HCT116 (cell line): ENCODE measurements around the gene GAMT. TPM values are rescaled to one million over a fixed set of nuclear protein-coding genes. Genes with fewer than 3 reads are reported as not detected.

Experiments used
- ATAC-seq: fragments of 200-7000 bp; cut with Tn5 transposase; 2 replicates; pipeline ENCODE4 v1.9.1; 2020; ENCODE audit warnings: mild to moderate bottlenecking, moderate library complexity
- BruUV-seq: library from RNA; stranded (reverse); fragments of 400-500 nt; replicated peaks from 2 replicates; lab custom pipeline; 2021; lab: Mats Ljungman, UMichigan
- CTCF ChIA-PET: fragments of 300-600 bp; sonication (Branson Sonifier 250); formaldehyde crosslinking; loops from one replicate; lab custom pipeline; 2021; ENCODE audit warnings: antibody characterized with exemption; lab: Charles Lee
- POLR2A ChIA-PET: fragments of 300-600, 350-600 bp; sonication (Branson Sonifier 250); formaldehyde crosslinking; loops from one replicate; lab custom pipeline; 2021; ENCODE audit warnings: antibody characterized with exemption; lab: Charles Lee
- RAD21 ChIA-PET, 2 experiments: fragments of 300-600 bp; sonication (Branson Sonifier 250); formaldehyde crosslinking; loops; one replicate each; lab custom pipeline; 2023; ENCODE audit warnings: low total read pairs in 2 of 2; ENCODE audit not compliant: uncharacterized antibody in 2 of 2, unreplicated experiment in 2 of 2, low non-redundant PET in 1 of 2; lab: Charles Lee
- DNase-seq: peaks from one replicate; pipeline ENCODE4 v3.0.0-alpha.2; 2010; ENCODE audit warnings: low read depth, low spot score
- H2AFZ ChIP-seq: fragments of 200-600 bp; shearing (Covaris generic), sonication (generic); 2 replicates; pipeline ENCODE4 v1.6.1; 2017; ENCODE audit warnings: low read depth, mixed run types, mixed read lengths, antibody characterized with exemption, low read length; ENCODE audit not compliant: poor library complexity, severe bottlenecking
- H3K27ac ChIP-seq: 2 replicates; pipeline ENCODE4 v1.5.1; 2012; ENCODE audit warnings: low read depth, low read length
- H3K27me3 ChIP-seq: fragments of 200-600 bp; sonication (generic); 2 replicates; pipeline ENCODE4 v1.6.1; 2016; ENCODE audit warnings: mixed run types, low read length, mixed read lengths; ENCODE audit not compliant: insufficient read depth
- H3K36me3 ChIP-seq, 2 experiments: fragments of 200-500 bp in 1 of 2; fragments of 200-600 bp in 1 of 2; sonication (Bioruptor generic) in 1 of 2; sonication (generic) in 1 of 2; 2 replicates each; pipeline versions ENCODE4 v1.5.1 to v1.6.1; 2014 to 2016; ENCODE audit warnings: low read length in 2 of 2, inconsistent platforms in 1 of 2, mixed read lengths in 1 of 2, mixed run types in 1 of 2; ENCODE audit not compliant: insufficient read depth in 2 of 2, control insufficient read depth in 1 of 2
- H3K4me1 ChIP-seq, 2 experiments: fragments of 200-600 bp in 1 of 2; sonication (generic) in 1 of 2; 2 replicates each; pipeline versions ENCODE4 v1.5.1 to v1.6.1; 2012 to 2017; ENCODE audit warnings: low read length in 2 of 2, inconsistent platforms in 1 of 2, mild to moderate bottlenecking in 1 of 2, mixed read lengths in 1 of 2, mixed run types in 1 of 2, moderate library complexity in 1 of 2; ENCODE audit not compliant: insufficient read depth in 2 of 2, control insufficient read depth in 1 of 2
- H3K4me2 ChIP-seq: fragments of 200-600 bp; sonication (generic); 2 replicates; pipeline ENCODE4 v1.6.1; 2017; ENCODE audit warnings: mixed run types, low read length, mixed read lengths
- H3K4me3 ChIP-seq, 2 experiments: fragments of 200-600 bp in 1 of 2; sonication (generic) in 1 of 2; replicated peaks in 1 of 2; 2 replicates each; pipeline ENCODE4 v1.5.1; 2011 to 2016; ENCODE audit warnings: low read length in 2 of 2, control low read depth in 1 of 2, low read depth in 1 of 2, mild to moderate bottlenecking in 1 of 2, mixed read lengths in 1 of 2, mixed run types in 1 of 2
- H3K79me2 ChIP-seq: fragments of 200-600 bp; sonication (generic); 2 replicates; pipeline ENCODE4 v1.6.1; 2017; ENCODE audit warnings: mild to moderate bottlenecking, mixed run types, low read length, moderate library complexity, mixed read lengths; ENCODE audit not compliant: insufficient read depth
- H3K9ac ChIP-seq: fragments of 200-600 bp; sonication (generic); 2 replicates; pipeline ENCODE4 v1.6.1; 2016; ENCODE audit warnings: low read length, mixed read lengths
- H3K9me2 ChIP-seq: fragments of 200-600 bp; sonication (generic), shearing (Covaris generic); 2 replicates; pipeline ENCODE4 v1.6.1; 2017; ENCODE audit warnings: mixed run types, mild to moderate bottlenecking, moderate library complexity; ENCODE audit not compliant: insufficient read depth
- H3K9me3 ChIP-seq, 2 experiments: fragments of 200-500 bp in 1 of 2; fragments of 200-600 bp in 1 of 2; sonication (Bioruptor generic) in 1 of 2; sonication (generic) in 1 of 2; 2 replicates each; pipeline ENCODE4 v1.6.1; 2014 to 2017; ENCODE audit warnings: low read length in 2 of 2, mixed read lengths in 2 of 2, inconsistent platforms in 1 of 2, low read depth in 1 of 2, mild to moderate bottlenecking in 1 of 2, mixed run types in 1 of 2, moderate library complexity in 1 of 2; ENCODE audit not compliant: control insufficient read depth in 1 of 2, insufficient read depth in 1 of 2
- H4K20me1 ChIP-seq: fragments of 200-600 bp; sonication (generic), shearing (Covaris generic); 2 replicates; pipeline ENCODE4 v1.6.1; 2017; ENCODE audit warnings: mixed run types, mild to moderate bottlenecking, moderate library complexity; ENCODE audit not compliant: insufficient read depth
- CBX3 ChIP-seq: IDR thresholded peaks from 2 replicates; pipeline ENCODE4 v1.6.1; 2012; ENCODE audit warnings: low read depth
- ELF1 ChIP-seq: IDR thresholded peaks from 2 replicates; pipeline ENCODE4 v1.6.1; 2012; ENCODE audit warnings: low read depth, borderline replicate concordance
- EZH2 ChIP-seq: fragments of 200-600 bp; sonication (generic); IDR thresholded peaks from 2 replicates; pipeline ENCODE4 v1.6.1; 2017; ENCODE audit warnings: antibody characterized with exemption, mixed run types
- EZH2phosphoT487 ChIP-seq: fragments of 200-600 bp; IDR thresholded peaks from 2 replicates; pipeline ENCODE4 v1.6.1; 2018; ENCODE audit warnings: antibody characterized with exemption, borderline replicate concordance
- FOSL1 ChIP-seq: IDR thresholded peaks from 2 replicates; pipeline ENCODE4 v1.6.1; 2012; ENCODE audit warnings: low read depth
- JUND ChIP-seq: IDR thresholded peaks from 2 replicates; pipeline ENCODE4 v1.6.1; 2012
- POLR2AphosphoS5 ChIP-seq: IDR thresholded peaks from 2 replicates; pipeline ENCODE4 v1.6.1; 2011; ENCODE audit warnings: mild to moderate bottlenecking, low read depth, low read length, moderate library complexity
- RAD21 ChIP-seq: IDR thresholded peaks from 2 replicates; pipeline ENCODE4 v1.6.1; 2012; ENCODE audit warnings: low read depth, mild to moderate bottlenecking
- SIN3A ChIP-seq: IDR thresholded peaks from 2 replicates; pipeline ENCODE4 v1.6.1; 2012; ENCODE audit warnings: low read depth
- SP1 ChIP-seq: IDR thresholded peaks from 2 replicates; pipeline ENCODE4 v1.6.1; 2012; ENCODE audit warnings: low read depth
- SRF ChIP-seq: IDR thresholded peaks from 2 replicates; pipeline ENCODE4 v1.6.1; 2012; ENCODE audit warnings: low read depth
- TCF7L2 ChIP-seq: IDR thresholded peaks from 2 replicates; pipeline ENCODE4 v1.7.0; 2011; ENCODE audit warnings: borderline replicate concordance, inconsistent platforms; ENCODE audit not compliant: insufficient read depth, insufficient read length; ENCODE audit errors: extremely low read depth
- YY1 ChIP-seq: IDR thresholded peaks from 2 replicates; pipeline ENCODE4 v1.6.1; 2011; ENCODE audit warnings: low read length, low read depth, moderate library complexity, mild to moderate bottlenecking; ENCODE audit not compliant: insufficient replicate concordance; ENCODE audit errors: extremely low read depth
- ZFX ChIP-seq: fragments of 450-650 bp; IDR thresholded peaks from 2 replicates; pipeline ENCODE4 v1.6.1; 2017
- ZNF274 ChIP-seq: fragments of 200-500 bp; sonication (Bioruptor generic); IDR thresholded peaks from 2 replicates; pipeline ENCODE4 v1.6.1; 2014; ENCODE audit warnings: mild to moderate bottlenecking, low read depth, low read length, inconsistent platforms
- intact Hi-C: fragments of 100-400 bp; cut with micrococcal nuclease; formaldehyde crosslinking; loops from 2 replicates; pipeline ENCODE4 v1.10.0; 2022
- total RNA-seq: library from RNA; stranded (reverse); gene quantifications from one replicate; pipeline ENCODE4 v1.2.1, GENCODE V29; 2021; ENCODE audit not compliant: unreplicated experiment
- TF ChIP-seq, protein P1 (sequence below): IDR thresholded peaks from 2 replicates; pipeline ENCODE4 v1.6.1; 2012
- TF ChIP-seq, protein P2 (sequence below): IDR thresholded peaks from 2 replicates; pipeline ENCODE4 v1.6.1; 2011; ENCODE audit warnings: mild to moderate bottlenecking, low read length, moderate library complexity; ENCODE audit not compliant: insufficient replicate concordance; ENCODE audit errors: extremely low read depth
- TF ChIP-seq, protein P3 (sequence below): IDR thresholded peaks from 2 replicates; pipeline ENCODE4 v1.6.1; 2012; ENCODE audit warnings: low read depth
- TF ChIP-seq, protein P4 (sequence below), 3 experiments: fragments of 200-600 bp in 1 of 3; sonication (generic) in 1 of 3; IDR thresholded peaks in 2 of 3; conservative IDR thresholded peaks in 1 of 3; 2 replicates each; pipeline ENCODE4 v1.5.1; 2012 to 2017; ENCODE audit warnings: low read depth in 2 of 3, low read length in 2 of 3, antibody characterized with exemption in 1 of 3, borderline replicate concordance in 1 of 3, control low read depth in 1 of 3, mild to moderate bottlenecking in 1 of 3, mixed read lengths in 1 of 3, mixed run types in 1 of 3, moderate library complexity in 1 of 3; ENCODE audit not compliant: insufficient read depth in 1 of 3
- TF ChIP-seq, protein P5 (sequence below): IDR thresholded peaks from 2 replicates; pipeline ENCODE4 v1.6.1; 2012

Gene GAMT
- total RNA-seq, 1 experiment from 2014 or later: 102 TPM

DNA sequence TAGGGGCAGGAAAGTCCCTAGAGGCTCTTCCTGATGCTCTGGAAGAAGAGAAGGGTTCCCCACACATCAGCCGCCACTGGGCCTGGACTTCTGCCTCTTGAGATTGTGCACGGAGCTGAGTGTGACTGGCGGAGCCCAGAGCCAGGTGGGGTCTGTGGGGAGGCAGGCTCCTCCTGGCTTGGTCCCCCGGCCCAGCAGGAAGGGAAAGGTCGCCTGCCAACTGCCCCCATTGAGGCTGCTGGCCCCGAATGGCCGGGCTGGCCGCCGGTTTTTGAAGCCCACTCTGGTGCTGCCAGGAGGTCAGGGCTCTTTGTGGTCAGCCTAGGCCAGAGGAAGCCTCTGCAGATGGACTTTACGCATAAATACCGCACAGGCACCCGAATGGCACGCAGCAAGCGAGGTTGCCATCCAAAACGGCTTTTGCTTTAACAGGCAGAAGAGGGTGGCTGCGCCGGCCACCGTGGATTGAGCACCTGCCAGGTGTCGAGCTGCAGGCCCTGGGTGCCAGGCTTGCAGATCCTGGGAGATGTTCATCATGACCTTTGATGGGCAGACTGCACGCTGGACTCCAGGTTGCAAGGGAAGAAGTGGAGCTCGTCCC, 11.1 kb upstream of the GAMT start:
- Histone ChIP-seq H3K4me3 (no peak overlapping the region), H3K9me2 (no peaks in the 10 kb centered on the region), H3K36me3 (peaks cover 2 to 63% of the 10 kb centered on the region in 2 experiments; a peak in 3 of 4 replicates), H3K9ac (no peak overlapping the region), H3K4me2 (no peak overlapping the region), H3K27me3 (no peaks in the 10 kb centered on the region), H3K4me1 (peaks cover 32 to 69% of the 10 kb centered on the region in 2 experiments), H2AFZ (no peak overlapping the region)
- intact Hi-C loops: no loop called here
- CTCF ChIA-PET: no interaction called here
- RAD21 ChIA-PET: no interaction called here
- ATAC-seq: no peak
- POLR2A ChIA-PET: no interaction called here
- no peak for TF ChIP-seq FOSL1
- TF ChIP-seq, protein P1, sequence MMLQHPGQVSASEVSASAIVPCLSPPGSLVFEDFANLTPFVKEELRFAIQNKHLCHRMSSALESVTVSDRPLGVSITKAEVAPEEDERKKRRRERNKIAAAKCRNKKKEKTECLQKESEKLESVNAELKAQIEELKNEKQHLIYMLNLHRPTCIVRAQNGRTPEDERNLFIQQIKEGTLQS: no peak
- TF ChIP-seq YY1: no peak
- no peak for TF ChIP-seq SIN3A
- TF ChIP-seq ZNF274: no peak
- TF ChIP-seq SP1: no peak
- TF ChIP-seq RAD21: no peak
- no peak for TF ChIP-seq ZFX
- TF ChIP-seq EZH2phosphoT487: no peak
- TF ChIP-seq, protein P2, sequence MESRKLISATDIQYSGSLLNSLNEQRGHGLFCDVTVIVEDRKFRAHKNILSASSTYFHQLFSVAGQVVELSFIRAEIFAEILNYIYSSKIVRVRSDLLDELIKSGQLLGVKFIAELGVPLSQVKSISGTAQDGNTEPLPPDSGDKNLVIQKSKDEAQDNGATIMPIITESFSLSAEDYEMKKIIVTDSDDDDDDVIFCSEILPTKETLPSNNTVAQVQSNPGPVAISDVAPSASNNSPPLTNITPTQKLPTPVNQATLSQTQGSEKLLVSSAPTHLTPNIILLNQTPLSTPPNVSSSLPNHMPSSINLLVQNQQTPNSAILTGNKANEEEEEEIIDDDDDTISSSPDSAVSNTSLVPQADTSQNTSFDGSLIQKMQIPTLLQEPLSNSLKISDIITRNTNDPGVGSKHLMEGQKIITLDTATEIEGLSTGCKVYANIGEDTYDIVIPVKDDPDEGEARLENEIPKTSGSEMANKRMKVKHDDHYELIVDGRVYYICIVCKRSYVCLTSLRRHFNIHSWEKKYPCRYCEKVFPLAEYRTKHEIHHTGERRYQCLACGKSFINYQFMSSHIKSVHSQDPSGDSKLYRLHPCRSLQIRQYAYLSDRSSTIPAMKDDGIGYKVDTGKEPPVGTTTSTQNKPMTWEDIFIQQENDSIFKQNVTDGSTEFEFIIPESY: no peak
- TF ChIP-seq, protein P3, sequence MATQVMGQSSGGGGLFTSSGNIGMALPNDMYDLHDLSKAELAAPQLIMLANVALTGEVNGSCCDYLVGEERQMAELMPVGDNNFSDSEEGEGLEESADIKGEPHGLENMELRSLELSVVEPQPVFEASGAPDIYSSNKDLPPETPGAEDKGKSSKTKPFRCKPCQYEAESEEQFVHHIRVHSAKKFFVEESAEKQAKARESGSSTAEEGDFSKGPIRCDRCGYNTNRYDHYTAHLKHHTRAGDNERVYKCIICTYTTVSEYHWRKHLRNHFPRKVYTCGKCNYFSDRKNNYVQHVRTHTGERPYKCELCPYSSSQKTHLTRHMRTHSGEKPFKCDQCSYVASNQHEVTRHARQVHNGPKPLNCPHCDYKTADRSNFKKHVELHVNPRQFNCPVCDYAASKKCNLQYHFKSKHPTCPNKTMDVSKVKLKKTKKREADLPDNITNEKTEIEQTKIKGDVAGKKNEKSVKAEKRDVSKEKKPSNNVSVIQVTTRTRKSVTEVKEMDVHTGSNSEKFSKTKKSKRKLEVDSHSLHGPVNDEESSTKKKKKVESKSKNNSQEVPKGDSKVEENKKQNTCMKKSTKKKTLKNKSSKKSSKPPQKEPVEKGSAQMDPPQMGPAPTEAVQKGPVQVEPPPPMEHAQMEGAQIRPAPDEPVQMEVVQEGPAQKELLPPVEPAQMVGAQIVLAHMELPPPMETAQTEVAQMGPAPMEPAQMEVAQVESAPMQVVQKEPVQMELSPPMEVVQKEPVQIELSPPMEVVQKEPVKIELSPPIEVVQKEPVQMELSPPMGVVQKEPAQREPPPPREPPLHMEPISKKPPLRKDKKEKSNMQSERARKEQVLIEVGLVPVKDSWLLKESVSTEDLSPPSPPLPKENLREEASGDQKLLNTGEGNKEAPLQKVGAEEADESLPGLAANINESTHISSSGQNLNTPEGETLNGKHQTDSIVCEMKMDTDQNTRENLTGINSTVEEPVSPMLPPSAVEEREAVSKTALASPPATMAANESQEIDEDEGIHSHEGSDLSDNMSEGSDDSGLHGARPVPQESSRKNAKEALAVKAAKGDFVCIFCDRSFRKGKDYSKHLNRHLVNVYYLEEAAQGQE: no peak
- TF ChIP-seq, protein P4, sequence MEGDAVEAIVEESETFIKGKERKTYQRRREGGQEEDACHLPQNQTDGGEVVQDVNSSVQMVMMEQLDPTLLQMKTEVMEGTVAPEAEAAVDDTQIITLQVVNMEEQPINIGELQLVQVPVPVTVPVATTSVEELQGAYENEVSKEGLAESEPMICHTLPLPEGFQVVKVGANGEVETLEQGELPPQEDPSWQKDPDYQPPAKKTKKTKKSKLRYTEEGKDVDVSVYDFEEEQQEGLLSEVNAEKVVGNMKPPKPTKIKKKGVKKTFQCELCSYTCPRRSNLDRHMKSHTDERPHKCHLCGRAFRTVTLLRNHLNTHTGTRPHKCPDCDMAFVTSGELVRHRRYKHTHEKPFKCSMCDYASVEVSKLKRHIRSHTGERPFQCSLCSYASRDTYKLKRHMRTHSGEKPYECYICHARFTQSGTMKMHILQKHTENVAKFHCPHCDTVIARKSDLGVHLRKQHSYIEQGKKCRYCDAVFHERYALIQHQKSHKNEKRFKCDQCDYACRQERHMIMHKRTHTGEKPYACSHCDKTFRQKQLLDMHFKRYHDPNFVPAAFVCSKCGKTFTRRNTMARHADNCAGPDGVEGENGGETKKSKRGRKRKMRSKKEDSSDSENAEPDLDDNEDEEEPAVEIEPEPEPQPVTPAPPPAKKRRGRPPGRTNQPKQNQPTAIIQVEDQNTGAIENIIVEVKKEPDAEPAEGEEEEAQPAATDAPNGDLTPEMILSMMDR (IDR thresholded peaks at IDR 0.05 in 2 of 3, conservative IDR thresholded peaks at IDR 0.05 in 1 of 3; ENCODE audit: borderline replicate concordance in 1 of 3, insufficient read depth in 1 of 3, low read depth in 2 of 3, low read length in 2 of 3): no peak
- no peak for TF ChIP-seq CBX3
- TF ChIP-seq, protein P5, sequence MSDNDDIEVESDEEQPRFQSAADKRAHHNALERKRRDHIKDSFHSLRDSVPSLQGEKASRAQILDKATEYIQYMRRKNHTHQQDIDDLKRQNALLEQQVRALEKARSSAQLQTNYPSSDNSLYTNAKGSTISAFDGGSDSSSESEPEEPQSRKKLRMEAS: no peak
- TF ChIP-seq EZH2: no peak
- no peak for TF ChIP-seq POLR2AphosphoS5
- TF ChIP-seq SRF: no peak
- no peak for TF ChIP-seq ELF1
- TF ChIP-seq JUND: no peak
- no peak for TF ChIP-seq TCF7L2
- TF ChIP-seq, all 23 proteins: peak for 0
- Histone ChIP-seq H3K27ac (peak overlapping the region; percentile 20; the same call in 1 of the 2 replicates), H4K20me1 (peaks cover 49% of the 10 kb centered on the region; the same call in 1 of the 2 replicates), H3K79me2 (peaks cover 97% of the 10 kb centered on the region), H3K9me3 (no peaks in the 10 kb centered on the region)
- no peak for DNase-seq
- BruUV-seq: no TSS peak
